NCI-H1930 (cell line): ENCODE measurements around the gene DDX10.

ENCODE experiments used
- DNase-seq, 2 experiments: peaks; one replicate each; lab custom pipeline; 2025; lab: John Stamatoyannopoulos, UW

The DDX10 gene

GRCh38 chr11:108654994-108655631 is 9.8 kb upstream of the DDX10 start:
- peak in 1 of 2 experiments; percentile 13 for DNase-seq

- no peak for DNase-seq
Observed at GRCh38 chr11:108662700-108663099, 2.2 kb upstream of the DDX10 start.

GRCh38 chr11:108663154-108663877 is 1.6 kb upstream of the DDX10 start:
- no peak for DNase-seq

GRCh38 chr11:108666373-108666772 is 1.5 kb downstream of the DDX10 start:
- DNase-seq = no peak

- no peak for DNase-seq
Observed at GRCh38 chr11:108669286-108669685, 4.4 kb downstream of the DDX10 start.

DNA sequence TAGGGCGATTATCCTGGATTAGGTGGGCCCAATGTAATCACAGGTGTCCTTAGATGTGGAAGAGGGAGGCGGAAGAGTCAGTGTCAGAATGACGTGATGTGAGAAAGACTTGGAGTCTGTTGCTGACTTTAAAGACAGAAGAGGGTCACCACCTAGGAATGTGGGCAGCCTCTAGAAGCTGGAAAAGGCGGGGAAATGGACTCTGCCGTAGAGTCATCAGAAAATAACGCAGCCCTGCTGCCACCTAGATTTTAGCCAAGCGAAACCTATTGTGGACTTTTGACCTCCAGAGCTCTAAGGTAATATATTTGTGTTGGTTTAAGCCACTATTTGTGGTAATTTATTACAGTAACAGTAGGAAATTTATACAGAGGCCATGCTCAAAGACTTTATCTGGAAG is 4.8 kb downstream of the DDX10 start:
- DNase-seq = no peak

- DNase-seq = no peak
Observed at GRCh38 chr11:108670451-108670850, 5.6 kb downstream of the DDX10 start.

DNA sequence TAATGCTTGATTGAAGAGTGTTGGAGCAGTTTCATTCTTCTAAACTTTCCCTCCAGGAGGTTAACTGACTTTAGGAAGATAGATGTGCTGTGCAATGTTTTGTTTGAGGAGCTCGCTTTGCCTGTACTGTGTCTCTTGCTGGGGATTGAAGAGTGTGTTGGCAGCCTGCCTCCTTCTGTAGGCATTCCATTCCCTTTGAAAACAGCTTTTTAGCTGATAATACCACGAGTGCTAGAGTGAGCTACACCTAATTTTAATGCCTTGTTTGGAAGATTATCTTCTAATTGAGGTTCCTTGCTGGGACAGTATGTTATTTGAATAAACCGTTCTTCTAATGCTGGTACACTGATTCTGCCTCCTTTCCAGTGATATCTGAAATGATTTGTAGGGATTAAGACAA is 7.2 kb downstream of the DDX10 start:
- DNase-seq = no peak

- DNase-seq = no peak
Observed at GRCh38 chr11:108672786-108673185, 7.9 kb downstream of the DDX10 start.

DNA sequence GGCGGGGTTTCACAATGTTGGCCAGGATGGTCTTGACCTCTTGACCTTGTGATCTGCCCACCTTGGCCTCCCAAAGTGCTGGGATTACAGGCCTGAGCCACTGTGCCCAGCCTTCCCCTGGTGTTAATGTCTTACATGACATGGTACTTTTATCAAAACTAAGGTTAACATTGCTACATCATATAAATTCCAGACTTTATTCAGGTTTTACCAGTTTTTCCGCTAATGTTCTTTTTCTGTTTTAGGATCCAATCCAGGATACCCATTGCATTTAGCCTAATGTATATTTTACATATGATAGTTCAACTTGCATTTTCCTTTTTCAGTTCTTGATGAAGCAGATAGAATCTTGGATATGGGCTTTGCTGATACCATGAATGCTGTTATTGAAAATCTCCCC is 14.2 kb downstream of the DDX10 start:
- DNase-seq = no peak

GRCh38 chr11:108680271-108680670 is 15.4 kb downstream of the DDX10 start:
- no peak for DNase-seq

DNA sequence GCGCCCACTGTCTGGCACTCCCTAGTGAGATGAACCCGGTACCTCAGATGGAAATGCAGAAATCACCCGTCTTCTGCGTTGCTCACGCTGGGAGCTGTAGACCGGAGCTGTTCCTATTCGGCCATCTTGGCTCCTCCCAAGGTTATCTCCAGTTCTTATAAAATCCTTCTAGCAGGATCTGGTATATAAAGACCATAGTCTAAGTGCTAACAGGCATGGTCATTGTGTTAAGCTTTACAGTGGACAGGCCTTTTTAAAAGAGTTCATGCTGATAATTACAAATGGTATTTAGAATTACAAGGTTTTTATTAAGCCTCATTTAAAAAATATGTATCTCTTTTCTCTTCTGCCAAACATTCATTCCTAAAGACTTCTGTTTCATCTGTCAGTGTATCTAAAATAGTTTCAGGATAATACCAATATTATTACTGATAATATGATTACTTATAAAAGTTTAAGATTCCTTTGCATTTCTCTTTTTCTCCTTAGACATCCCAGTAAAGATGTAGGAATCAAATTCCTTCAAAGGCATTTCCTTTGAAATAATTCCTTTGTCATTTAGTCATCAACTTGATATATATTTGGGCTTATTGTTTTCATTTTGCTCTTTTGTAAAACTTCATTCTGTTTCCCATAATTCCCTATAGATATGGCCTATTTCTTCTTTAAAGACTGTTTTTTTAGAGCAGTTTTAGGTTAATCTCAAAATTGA is 20.7 kb downstream of the DDX10 start:
- DNase-seq = no peak

- DNase-seq = no peak
Observed at GRCh38 chr11:108693852-108694251, 29.0 kb downstream of the DDX10 start.

- no peak for DNase-seq
Observed at GRCh38 chr11:108694846-108695245, 30.0 kb downstream of the DDX10 start.

- peak; percentile 26 to 37 for DNase-seq
Observed at GRCh38 chr11:108697872-108698473, 33.1 kb downstream of the DDX10 start.

- DNase-seq = no peak
Observed at GRCh38 chr11:108698844-108699642, 34.2 kb downstream of the DDX10 start.

DNA sequence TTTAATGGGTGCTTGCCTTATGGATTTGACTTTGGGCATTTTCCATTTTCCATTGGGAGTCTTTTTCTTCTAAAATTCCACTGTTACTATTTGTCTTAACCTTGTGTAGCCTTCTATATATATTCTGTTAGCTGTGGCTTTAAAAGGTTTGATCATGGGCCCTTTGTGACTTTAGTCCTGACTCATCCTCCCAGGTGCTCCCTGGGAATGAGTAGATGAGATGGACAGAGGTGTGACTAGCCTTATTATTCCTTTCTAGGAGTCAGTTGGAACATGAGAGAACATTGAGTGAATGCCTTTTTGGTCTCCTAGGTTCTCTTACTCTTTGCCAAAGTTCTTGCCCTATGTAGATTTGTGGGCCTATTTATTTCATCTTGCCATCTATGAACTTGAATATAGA is 39.0 kb downstream of the DDX10 start:
- no peak for DNase-seq

DNA sequence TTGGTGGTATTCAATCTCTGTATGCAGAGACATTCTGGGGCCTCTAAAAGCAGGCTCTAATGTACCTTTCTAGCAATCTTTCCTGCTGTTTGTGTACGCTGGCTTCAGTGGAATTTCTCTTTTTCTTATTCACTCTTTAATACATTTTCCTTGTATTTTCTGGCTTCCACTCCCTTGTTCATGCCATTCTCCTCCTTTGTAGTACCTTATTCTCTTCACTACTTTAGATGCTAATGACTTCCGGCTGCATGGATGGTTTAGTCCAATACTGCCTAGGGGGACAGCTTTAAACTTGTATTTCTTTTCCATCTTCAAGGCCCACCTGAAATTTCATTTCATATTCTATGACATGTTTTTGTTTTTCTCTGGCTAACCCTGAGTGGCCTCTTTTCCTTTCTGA is 40.2 kb downstream of the DDX10 start:
- DNase-seq = no peak

DNA sequence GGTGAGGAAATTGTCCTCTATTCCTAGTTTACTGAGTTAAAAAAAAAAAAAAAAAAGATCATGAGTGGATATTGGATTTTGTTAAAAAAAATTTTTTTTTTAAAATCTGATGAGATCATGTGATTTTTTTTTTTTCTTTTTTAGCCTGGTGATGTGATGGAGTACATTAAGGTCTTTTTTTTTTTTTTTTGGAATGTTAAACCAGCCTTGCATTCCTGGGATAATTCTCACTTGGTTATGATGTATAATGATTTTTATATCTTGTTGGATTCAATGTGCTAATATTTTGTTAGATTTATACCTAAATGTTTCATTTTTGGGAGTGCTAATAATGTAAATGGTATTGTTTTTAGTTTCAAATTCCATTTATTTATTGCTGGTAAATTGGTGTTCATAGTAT is 43.3 kb downstream of the DDX10 start:
- no peak for DNase-seq

- DNase-seq = no peak
Observed at GRCh38 chr11:108709741-108710140, 44.9 kb downstream of the DDX10 start.

GRCh38 chr11:108713076-108713790 is 48.4 kb downstream of the DDX10 start:
- DNase-seq = no peak
